Nephron (organoid): Measurements from ENCODE around the gene FLRT2.

Experiments
- H3K27ac Mint-ChIP-seq, 3 experiments: 2 replicates each; pipeline ENCODE4 v1.8.0; 2020; ENCODE audit warnings: mixed read lengths in 3 of 3, mild to moderate bottlenecking in 2 of 3, moderate library complexity in 1 of 3
- H3K27me3 Mint-ChIP-seq: 2 replicates; pipeline ENCODE4 v1.8.0; 2021; ENCODE audit warnings: low read depth, mild to moderate bottlenecking, moderate library complexity, mixed read lengths
- H3K36me3 Mint-ChIP-seq: 2 replicates; pipeline ENCODE4 v1.8.0; 2020; ENCODE audit warnings: low read depth, mixed read lengths
- H3K4me1 Mint-ChIP-seq: 2 replicates; pipeline ENCODE4 v1.8.0; 2020; ENCODE audit warnings: mixed read lengths
- H3K4me3 Mint-ChIP-seq, 3 experiments: 2 replicates each; pipeline ENCODE4 v1.8.0; 2020; ENCODE audit warnings: mild to moderate bottlenecking in 3 of 3, mixed read lengths in 3 of 3, moderate library complexity in 2 of 3
- H3K9me3 Mint-ChIP-seq: 2 replicates; pipeline ENCODE4 v1.8.0; 2020; ENCODE audit warnings: mixed read lengths
- CTCF ChIP-seq, 3 experiments: fragments of 200-600 bp; sonication (generic); IDR thresholded peaks; one replicate each; pipeline ENCODE4 v1.5.0; 2021; ENCODE audit warnings: antibody characterized with exemption in 3 of 3; ENCODE audit not compliant: unreplicated experiment in 3 of 3

The FLRT2 gene

GRCh38 chr14:85576218-85576617, 46.3 kb downstream of the FLRT2 start:
- Mint-ChIP-seq H3K27ac (peak overlapping the region; percentile 42 to 79 (median 60)), H3K9me3 (no peaks in the 10 kb centered on the region), H3K36me3 (peaks cover 42% of the 10 kb centered on the region), H3K4me1 (peaks cover 95% of the 10 kb centered on the region), H3K27me3 (no peaks in the 10 kb centered on the region), H3K4me3 (no peak overlapping the region)
- no peak for TF ChIP-seq CTCF (IDR thresholded peaks at IDR 0.05; ENCODE audit: unreplicated experiment in 3 of 3)

GRCh38 chr14:85576848-85577542, 47.1 kb downstream of the FLRT2 start:
- Mint-ChIP-seq H3K4me1 (peaks cover 93% of the 10 kb centered on the region), H3K36me3 (peaks cover 38% of the 10 kb centered on the region), H3K4me3 (no peak overlapping the region), H3K27me3 (no peaks in the 10 kb centered on the region), H3K27ac (peak overlapping the region; percentile 44 to 60 (median 45)), H3K9me3 (no peaks in the 10 kb centered on the region)
- no peak for TF ChIP-seq CTCF (IDR thresholded peaks at IDR 0.05; ENCODE audit: unreplicated experiment in 3 of 3)

GRCh38 chr14:85577543-85578114, 47.7 kb downstream of the FLRT2 start:
- Mint-ChIP-seq H3K36me3 (peaks cover 39% of the 10 kb centered on the region), H3K4me1 (peaks cover 91% of the 10 kb centered on the region)
- no peak for TF ChIP-seq CTCF (IDR thresholded peaks at IDR 0.05; ENCODE audit: unreplicated experiment in 3 of 3)

GRCh38 chr14:85578357-85578756, 48.4 kb downstream of the FLRT2 start:
- no peak overlapping the region for H3K4me3 Mint-ChIP-seq
- H3K27ac Mint-ChIP-seq: peak overlapping the region; percentile 32 to 89 (median 57)
- H3K4me1 Mint-ChIP-seq: peaks cover 91% of the 10 kb centered on the region
- H3K27me3 Mint-ChIP-seq: no peaks in the 10 kb centered on the region
- peaks cover 33% of the 10 kb centered on the region for H3K36me3 Mint-ChIP-seq
- no peak for TF ChIP-seq CTCF (IDR thresholded peaks at IDR 0.05; ENCODE audit: unreplicated experiment in 3 of 3)
- no peaks in the 10 kb centered on the region for H3K9me3 Mint-ChIP-seq

More at GRCh38 chr14:85577543-85578114, 47.7 kb downstream of the FLRT2 start:
- peak overlapping the region in 2 of 3 experiments; percentile 25 to 45 for H3K27ac Mint-ChIP-seq
- no peak overlapping the region for H3K4me3 Mint-ChIP-seq
- no peaks in the 10 kb centered on the region for H3K27me3 Mint-ChIP-seq
- no peaks in the 10 kb centered on the region for H3K9me3 Mint-ChIP-seq

- Mint-ChIP-seq H3K4me1 (peaks cover 91% of the 10 kb centered on the region), H3K27ac (peak overlapping the region; percentile 32 to 89 (median 57)), H3K4me3 (no peak overlapping the region), H3K36me3 (peaks cover 35% of the 10 kb centered on the region), H3K27me3 (no peaks in the 10 kb centered on the region), H3K9me3 (no peaks in the 10 kb centered on the region)
- no peak for TF ChIP-seq CTCF (IDR thresholded peaks at IDR 0.05; ENCODE audit: unreplicated experiment in 3 of 3)
These were observed 49.0 kb downstream of the FLRT2 start for GRCh38 chr14:85578930-85579329.
